Measurements from ENCODE around the gene COL5A1.
A peak's percentile ranks its signal among the peaks of the same experiment; 100 is the strongest.
"Not testable (repeated sequence)": the region's sequence is repeated elsewhere in the genome, so short reads cannot be mapped to it uniquely, and the experiment has no call there.

The COL5A1 gene

GRCh38 chr9:134701581-134702259 lies 60.1 kb downstream of the COL5A1 start:
- no peak for TF ChIP-seq Cebpa-rat (IDR thresholded peaks at IDR 0.05)
- Histone ChIP-seq H3K27ac (no peak overlapping the region), H4K20me1 (peaks cover 90% of the 10 kb centered on the region), H3K9me3 (no peaks in the 10 kb centered on the region), H3K4me2 (no peak overlapping the region; the same call in 1 of the 2 replicates), H3K4me3 (no peak overlapping the region), H3K27me3 (no peaks in the 10 kb centered on the region), H3K9ac (no peak overlapping the region), H3K36me3 (peaks cover 66% of the 10 kb centered on the region), H3K4me1 (peaks cover 54% of the 10 kb centered on the region)

- no peak for TF ChIP-seq Cebpa-rat (IDR thresholded peaks at IDR 0.05)
- H3K4me3 ChIP-seq: no peak overlapping the region
- peaks cover 66% of the 10 kb centered on the region for H3K36me3 ChIP-seq
- peaks cover 94% of the 10 kb centered on the region for H4K20me1 ChIP-seq
- H3K9me3 ChIP-seq: no peaks in the 10 kb centered on the region
- H3K4me2 ChIP-seq: no peak overlapping the region
- H3K27me3 ChIP-seq: no peaks in the 10 kb centered on the region
- H3K9ac ChIP-seq: no peak overlapping the region
- no peak overlapping the region for H3K27ac ChIP-seq
- peaks cover 60% of the 10 kb centered on the region for H3K4me1 ChIP-seq
These were observed 60.7 kb downstream of the COL5A1 start for GRCh38 chr9:134702291-134702690.

- Histone ChIP-seq H4K20me1 (peaks cover 94% of the 10 kb centered on the region), H3K4me1 (peaks cover 66% of the 10 kb centered on the region), H3K36me3 (peaks cover 74% of the 10 kb centered on the region)
- not testable (repeated sequence) for H3K27ac ChIP-seq, H3K9me3 ChIP-seq, H3K9ac ChIP-seq, H3K27me3 ChIP-seq, H3K4me3 ChIP-seq, H3K4me2 ChIP-seq
These were observed 62.1 kb downstream of the COL5A1 start for GRCh38 chr9:134703730-134704114.

- Histone ChIP-seq H3K4me2 (no peak overlapping the region), H3K9me3 (no peaks in the 10 kb centered on the region), H3K27ac (no peak overlapping the region), H4K20me1 (peaks cover 96% of the 10 kb centered on the region), H3K4me3 (no peak overlapping the region), H3K27me3 (no peaks in the 10 kb centered on the region), H3K36me3 (peaks cover 82% of the 10 kb centered on the region), H3K9ac (no peak overlapping the region), H3K4me1 (peaks cover 66% of the 10 kb centered on the region)
- TF ChIP-seq Cebpa-rat (IDR thresholded peaks at IDR 0.05): no peak
These were observed 62.9 kb downstream of the COL5A1 start for GRCh38 chr9:134704498-134704897.

- Histone ChIP-seq H3K4me1 (peaks cover 53% of the 10 kb centered on the region), H3K4me2 (no peak overlapping the region), H4K20me1 (peaks cover 91% of the 10 kb centered on the region), H3K27me3 (no peaks in the 10 kb centered on the region), H3K9ac (no peak overlapping the region), H3K9me3 (no peaks in the 10 kb centered on the region), H3K36me3 (peaks cover 77% of the 10 kb centered on the region), H3K27ac (no peak overlapping the region), H3K4me3 (no peak overlapping the region)
- TF ChIP-seq Cebpa-rat (IDR thresholded peaks at IDR 0.05): no peak
These were observed 64.2 kb downstream of the COL5A1 start for GRCh38 chr9:134705786-134706185.

GRCh38 chr9:134706522-134706921 lies 64.9 kb downstream of the COL5A1 start:
- Histone ChIP-seq H3K36me3 (peaks cover 76% of the 10 kb centered on the region), H3K4me1 (peaks cover 46% of the 10 kb centered on the region), H3K27me3 (no peaks in the 10 kb centered on the region), H3K9ac (0 out of 2 replicates have a peak overlapping the region, but pooled peaks have one; percentile 15), H3K4me2 (peak overlapping the region; percentile 82), H3K9me3 (peaks cover 6% of the 10 kb centered on the region; the same call in 1 of the 2 replicates), H4K20me1 (peaks cover 86% of the 10 kb centered on the region), H3K4me3 (no peak overlapping the region), H3K27ac (0 out of 2 replicates have a peak overlapping the region, but pooled peaks have one; percentile 26)
- no peak for TF ChIP-seq Cebpa-rat (IDR thresholded peaks at IDR 0.05)

- Histone ChIP-seq H3K4me2 (peak overlapping the region; percentile 82), H3K4me1 (peaks cover 44% of the 10 kb centered on the region), H3K9me3 (peaks cover 8% of the 10 kb centered on the region; the same call in 1 of the 2 replicates), H3K9ac (peak overlapping the region; percentile 45; the same call in 1 of the 2 replicates), H4K20me1 (peaks cover 80% of the 10 kb centered on the region), H3K4me3 (no peak overlapping the region), H3K27me3 (no peaks in the 10 kb centered on the region), H3K27ac (peak overlapping the region; percentile 28; the same call in 1 of the 2 replicates), H3K36me3 (peaks cover 69% of the 10 kb centered on the region)
- no peak for TF ChIP-seq Cebpa-rat (IDR thresholded peaks at IDR 0.05)
These were observed 65.6 kb downstream of the COL5A1 start for GRCh38 chr9:134707031-134707680.

- peaks cover 9% of the 10 kb centered on the region for H3K9me3 ChIP-seq
- no peak overlapping the region for H3K4me3 ChIP-seq
- H3K27ac ChIP-seq: peak overlapping the region; percentile 28; the same call in 1 of the 2 replicates
- H3K9ac ChIP-seq: peak overlapping the region; percentile 45; the same call in 1 of the 2 replicates
- peaks cover 66% of the 10 kb centered on the region for H3K36me3 ChIP-seq
- H3K27me3 ChIP-seq: no peaks in the 10 kb centered on the region
- TF ChIP-seq Cebpa-rat (IDR thresholded peaks at IDR 0.05): no peak
- H3K4me2 ChIP-seq: peak overlapping the region; percentile 82
- peaks cover 71% of the 10 kb centered on the region for H4K20me1 ChIP-seq
- peaks cover 39% of the 10 kb centered on the region for H3K4me1 ChIP-seq
These were observed 66.4 kb downstream of the COL5A1 start for GRCh38 chr9:134707731-134708671.

- peaks cover 68% of the 10 kb centered on the region for H3K36me3 ChIP-seq
- TF ChIP-seq Cebpa-rat (IDR thresholded peaks at IDR 0.05): no peak
- H4K20me1 ChIP-seq: peaks cover 66% of the 10 kb centered on the region
- no peak overlapping the region for H3K27ac ChIP-seq
- peaks cover 35% of the 10 kb centered on the region for H3K4me1 ChIP-seq
- H3K4me3 ChIP-seq: no peak overlapping the region
- peaks cover 15% of the 10 kb centered on the region for H3K9me3 ChIP-seq
- peak overlapping the region; percentile 82 for H3K4me2 ChIP-seq
- H3K27me3 ChIP-seq: no peaks in the 10 kb centered on the region
- H3K9ac ChIP-seq: no peak overlapping the region; the same call in 1 of the 2 replicates
These were observed 67.1 kb downstream of the COL5A1 start for GRCh38 chr9:134708672-134709038.
